HCEC 1CT (cell line): ENCODE measurements around the gene PRDM16.

Experiments
- DNase-seq: peaks from one replicate; pipeline ENCODE4 v3.0.0-alpha.2; 2017

The PRDM16 gene

DNA sequence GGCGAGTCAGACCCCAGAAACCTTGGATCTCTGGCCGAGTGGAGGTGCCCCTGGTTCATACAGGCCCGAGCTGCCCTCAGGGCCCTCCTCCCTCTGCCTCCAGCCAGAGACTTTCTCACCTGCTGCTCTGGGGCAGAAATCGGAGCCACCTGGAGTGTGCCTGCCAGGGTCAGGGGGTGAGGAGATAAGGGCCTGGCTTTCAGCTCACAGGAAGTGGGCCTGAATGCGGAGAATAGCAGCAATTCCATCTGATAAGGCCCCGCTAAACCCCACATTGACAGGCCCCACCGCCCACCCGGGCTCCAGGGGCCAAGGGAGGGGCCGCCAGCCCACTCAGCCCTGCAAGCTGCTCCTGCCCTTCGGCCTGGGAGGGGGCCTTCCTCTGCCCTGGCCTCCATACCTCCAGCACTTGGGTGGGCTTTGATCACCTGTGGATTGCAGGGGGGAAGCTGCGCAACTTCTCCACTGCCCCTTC, 261.8 kb downstream of the PRDM16 start:
- DNase-seq = no peak

DNA sequence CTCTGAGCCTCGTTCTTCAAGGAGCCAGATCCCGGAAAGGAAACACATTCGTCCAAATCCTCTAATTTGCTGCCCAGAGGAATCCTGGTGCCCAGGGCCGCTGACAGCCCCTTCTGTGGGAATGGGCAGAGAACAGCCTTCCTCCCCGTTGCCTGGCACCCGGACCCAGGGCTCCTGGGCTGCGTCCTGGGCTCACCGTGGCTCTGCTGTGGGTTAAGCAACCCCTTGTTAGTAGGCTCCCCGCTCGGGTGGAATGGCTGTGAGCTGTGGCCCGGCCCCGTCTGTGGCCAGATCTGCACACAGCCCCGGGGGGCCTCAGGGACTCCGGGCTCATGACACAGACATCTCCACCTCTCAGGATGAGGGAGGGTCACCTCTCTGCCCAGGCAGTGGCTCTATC, 262.6 kb downstream of the PRDM16 start:
- no peak for DNase-seq

DNA sequence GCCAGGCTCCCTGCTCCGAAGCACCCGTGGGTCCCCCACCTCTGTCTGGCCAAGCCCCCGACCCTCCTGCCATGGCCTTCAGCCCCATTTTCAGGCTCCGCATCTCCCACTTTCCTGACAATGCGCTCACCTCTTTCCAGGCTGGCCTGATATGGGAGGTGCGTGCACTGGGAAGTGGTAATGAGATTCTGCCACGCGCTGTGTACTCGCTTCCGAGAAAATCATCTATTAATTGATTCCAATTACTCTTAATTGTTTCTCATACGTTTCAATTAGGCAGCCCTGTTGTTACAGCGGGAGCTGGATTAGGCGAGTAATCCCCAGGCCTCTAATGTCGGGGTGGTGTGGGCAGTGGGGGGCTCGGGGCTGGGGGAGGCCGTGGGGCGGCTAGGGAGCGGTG, 263.0 kb downstream of the PRDM16 start:
- no peak for DNase-seq

DNA sequence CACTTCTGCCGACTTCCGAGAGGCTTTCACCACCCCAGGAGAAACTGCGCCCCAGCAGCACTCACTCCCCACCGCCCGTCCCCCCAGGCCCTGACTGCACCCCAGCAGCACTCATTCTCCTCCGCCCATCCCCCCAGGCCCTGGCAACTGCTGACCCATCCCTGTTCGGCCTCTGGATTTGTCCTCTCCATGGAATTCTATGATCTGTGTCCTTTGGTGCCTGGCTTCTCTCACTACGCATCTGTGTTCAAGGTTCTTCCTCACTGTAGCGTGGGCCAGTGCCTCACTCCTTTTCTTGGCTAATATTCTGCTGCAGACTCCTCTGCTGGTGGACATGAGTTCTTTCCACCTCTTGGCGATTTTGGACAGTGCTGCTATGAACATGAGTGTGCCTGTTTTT, 263.7 kb downstream of the PRDM16 start:
- DNase-seq = no peak

DNA sequence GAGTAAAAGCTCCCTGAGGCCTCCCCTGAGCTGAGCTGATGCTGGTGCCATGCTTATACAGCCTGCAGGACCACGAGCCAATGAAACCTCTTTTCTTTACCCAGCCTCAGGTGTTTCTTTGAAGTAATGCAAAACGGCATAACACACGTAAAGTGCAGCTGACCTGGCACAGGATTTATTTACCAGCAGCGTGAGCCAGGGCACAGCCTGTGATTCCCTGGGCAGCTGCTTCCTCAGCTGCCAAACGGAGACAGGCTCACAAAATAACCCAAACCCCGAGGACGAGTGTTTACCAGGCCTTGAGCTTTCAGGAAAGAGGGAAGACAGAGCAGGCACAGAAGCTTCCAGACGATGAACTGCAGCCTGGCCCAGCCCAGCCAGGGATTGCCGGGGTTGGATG, 264.9 kb downstream of the PRDM16 start:
- DNase-seq = no peak

DNA sequence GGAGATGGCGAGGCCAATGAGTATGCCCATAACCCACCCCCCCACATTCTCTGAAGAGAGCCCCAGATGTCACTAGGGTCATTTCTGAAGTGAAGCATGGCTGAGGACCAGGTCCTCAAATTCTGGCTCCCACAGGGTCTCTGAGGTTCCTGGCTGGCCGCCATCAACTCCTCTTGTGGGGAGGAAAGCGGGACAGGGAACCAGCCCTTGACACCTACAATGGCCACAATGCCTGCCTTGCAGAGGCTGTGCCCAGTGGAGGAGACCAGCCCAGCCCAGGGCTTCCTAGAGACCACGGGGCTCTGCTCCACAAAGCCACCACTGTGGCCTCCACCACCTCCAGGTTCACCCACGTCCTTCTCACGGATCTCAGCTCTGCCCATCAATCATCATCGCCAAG, 265.4 kb downstream of the PRDM16 start:
- no peak for DNase-seq

DNA sequence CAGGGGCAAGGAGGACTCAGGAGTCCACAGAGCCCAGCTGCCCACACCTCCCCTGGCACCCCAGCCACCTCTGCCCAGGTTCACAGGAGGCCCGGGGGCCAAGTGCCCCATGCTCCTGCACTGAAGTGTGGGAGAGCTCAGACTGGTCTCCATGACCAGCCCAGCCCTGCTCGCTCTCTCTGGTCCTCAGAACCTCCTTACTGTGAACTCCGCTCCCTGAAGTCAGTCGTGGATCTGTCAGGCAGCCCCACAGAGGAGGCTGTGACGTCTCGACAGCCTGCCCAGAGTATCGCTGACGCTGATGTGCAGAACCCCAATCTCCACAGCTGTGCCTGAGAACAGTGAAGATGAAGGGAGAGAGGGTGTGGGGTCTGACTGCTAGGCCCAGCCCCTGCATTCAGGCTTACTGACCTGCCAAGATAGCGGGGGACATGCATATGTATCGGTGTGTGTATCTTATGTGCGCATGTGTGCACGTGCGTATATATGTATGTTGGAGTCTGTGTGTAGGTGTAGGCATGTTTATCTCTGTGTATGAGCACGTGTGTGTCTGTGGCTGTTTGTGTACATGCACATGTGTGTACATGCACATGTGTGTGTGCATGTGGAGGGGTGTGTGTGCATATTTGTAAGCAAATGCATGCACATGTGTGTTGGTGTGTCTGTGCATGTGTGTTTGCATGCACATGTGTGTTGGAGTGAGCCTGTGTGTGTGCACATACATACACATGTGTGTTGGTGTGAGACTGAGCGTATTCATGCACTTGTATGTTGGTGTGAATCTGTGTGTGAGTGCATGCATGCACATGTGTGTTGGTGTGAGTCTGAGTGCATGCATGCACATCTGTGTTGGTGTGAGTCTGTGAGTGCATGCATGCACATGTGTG, 267.0 kb downstream of the PRDM16 start:
- DNase-seq = no peak

DNA sequence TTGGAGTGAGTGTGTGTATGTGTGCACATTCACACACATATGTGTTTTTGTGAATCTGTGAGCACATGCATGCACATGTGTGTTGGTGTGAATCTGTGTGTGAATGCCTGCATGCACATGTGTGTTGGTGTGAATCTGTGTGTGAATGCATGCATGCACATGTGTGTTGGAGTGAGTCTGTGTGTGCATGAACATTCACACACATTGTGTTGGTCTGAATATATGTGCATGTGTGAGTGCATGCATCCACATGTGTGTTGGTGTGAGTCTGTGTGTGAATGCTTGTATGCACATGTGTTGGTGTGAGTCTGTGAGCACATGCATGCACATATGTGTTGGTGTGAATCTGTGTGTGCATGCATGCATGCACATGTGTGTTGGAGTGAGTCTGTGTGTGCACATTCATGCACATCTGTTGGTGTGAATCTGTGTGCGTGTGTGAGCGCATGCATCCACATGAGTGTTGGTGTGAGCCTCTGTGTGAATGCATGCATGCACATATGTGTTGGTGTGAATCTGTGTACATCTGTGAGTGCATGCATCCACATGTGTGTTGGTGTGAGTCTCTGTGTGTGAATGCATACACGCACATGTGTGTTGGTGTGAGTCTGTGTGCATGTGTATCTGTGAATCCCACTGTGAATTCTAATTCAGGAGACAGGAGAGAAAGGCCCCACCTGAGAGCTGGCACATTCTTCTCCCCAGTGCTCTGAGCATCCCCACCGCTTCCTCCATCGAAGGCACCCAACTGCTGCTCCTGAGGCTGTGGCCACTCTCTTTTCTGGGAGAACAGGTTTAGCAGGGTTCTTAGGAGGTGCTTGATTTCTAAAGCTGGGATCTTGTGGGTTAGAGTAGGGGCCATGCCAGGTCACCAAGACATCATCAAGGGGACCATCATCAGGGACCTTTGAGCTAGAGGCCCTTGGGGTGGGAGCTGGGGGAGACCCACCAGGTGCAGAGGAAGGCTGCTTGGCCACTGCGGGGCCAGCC, 267.9 kb downstream of the PRDM16 start:
- no peak for DNase-seq

DNA sequence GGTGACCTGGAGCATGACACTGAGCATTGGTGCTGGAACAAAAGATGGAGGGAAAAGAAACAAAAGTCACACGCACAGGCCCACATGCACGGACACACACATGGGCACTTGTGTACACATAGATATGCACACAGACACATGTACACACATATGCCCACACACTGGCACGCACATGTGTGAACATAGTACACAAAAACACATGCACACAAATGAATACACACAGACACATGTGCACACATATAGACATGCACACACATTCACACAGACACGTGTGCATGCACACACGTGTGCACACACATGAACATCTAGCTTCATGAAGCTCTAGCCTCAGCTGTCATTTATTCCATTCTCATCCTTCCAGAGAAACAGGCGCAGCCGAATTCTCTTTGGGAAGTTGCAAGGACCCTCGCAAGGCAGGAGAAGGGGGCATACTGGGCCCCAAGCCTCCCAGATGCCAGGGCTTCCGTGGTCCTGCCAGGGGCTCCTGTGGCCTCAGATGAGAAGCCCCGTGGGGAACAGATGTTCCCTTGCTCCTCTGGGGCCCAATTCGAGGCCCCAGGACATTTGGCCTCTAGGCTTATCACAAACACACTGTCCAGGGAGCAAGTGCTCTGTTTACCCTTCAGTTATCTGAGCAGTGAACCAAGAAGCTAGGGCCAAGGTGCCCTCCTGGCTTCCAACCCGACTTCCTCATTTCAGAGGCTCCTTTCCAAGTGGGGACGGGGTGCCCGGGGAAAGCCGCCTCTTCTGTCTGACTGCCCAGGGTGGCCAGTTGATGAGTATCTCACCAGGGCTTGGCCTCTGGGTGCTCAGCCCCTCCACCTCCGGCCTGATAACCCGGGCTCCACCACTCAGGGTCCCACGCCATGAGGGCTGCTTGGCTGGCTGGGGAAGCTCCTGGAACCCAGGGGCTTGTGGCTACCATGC, 269.1 kb downstream of the PRDM16 start:
- no peak for DNase-seq

DNA sequence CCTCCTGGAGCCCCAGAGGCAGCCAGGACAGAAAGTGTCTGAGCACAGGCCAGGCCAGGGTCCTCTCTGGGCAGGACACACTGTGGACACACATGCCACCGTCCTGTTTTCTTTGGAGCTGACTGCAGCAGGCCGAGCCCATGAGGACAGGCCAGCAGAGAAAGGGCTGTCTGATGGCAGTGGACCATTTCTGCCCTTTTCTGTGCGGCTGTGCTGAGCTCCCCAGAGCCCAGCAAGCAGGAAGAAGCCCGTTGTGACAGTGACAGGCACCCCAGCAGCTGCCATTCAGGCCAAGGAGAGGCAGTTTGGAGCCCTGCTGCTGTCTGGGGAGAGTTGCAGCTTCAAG, 269.7 kb downstream of the PRDM16 start:
- no peak for DNase-seq

DNA sequence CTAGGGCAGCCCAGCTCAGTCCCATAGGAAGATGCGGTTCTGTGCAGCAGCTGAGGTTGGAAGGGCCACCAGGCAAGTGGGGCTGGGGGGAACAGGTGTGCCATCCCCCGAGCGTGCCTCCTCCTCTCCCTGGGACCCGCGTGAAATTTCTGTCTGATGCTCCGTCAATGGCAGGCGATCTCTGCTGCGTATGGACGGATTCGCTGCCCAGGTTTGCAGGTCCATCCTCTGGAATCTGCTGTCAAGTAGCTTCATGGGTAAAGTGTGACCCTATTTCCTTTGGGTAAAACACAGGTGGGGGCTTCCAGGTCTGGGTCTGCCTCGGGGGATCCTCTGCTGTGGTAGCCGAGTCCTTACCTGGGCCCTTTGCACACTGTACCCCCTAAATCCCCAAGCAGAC, 270.9 kb downstream of the PRDM16 start:
- DNase-seq = no peak

DNA sequence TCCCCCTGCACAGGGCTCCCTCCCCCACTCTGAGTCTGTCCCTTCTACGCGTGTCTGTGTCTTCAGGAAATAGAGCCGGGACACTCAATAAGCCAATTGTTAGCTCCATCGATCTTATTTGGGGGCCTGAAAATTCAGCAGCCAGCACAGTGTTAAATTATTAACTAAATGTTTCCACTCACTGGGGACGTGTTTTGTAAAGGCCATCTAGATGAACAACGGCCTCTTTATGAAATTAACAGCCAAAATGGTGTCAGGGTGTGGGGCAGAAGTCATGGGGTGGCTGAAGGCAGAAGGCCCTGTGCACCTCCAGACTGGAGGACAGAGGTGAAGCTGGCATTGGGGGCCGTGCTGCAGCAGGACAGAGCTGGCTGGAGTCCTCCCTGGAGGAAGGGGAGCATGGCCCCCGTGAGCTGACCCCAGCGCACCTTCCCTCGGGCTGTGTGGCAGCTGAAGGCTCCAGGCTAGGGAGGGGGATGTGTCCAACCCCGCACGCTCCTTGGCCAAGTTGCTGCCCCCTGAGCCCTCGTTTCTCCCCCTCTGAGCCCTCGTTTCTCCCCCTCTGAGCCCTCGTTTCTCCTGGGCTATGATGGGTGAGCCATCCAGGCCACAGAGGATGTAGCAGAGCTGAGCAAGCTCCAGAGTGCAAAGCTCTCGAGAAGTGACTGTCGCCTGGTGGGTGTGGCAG, 271.7 kb downstream of the PRDM16 start:
- DNase-seq = no peak

DNA sequence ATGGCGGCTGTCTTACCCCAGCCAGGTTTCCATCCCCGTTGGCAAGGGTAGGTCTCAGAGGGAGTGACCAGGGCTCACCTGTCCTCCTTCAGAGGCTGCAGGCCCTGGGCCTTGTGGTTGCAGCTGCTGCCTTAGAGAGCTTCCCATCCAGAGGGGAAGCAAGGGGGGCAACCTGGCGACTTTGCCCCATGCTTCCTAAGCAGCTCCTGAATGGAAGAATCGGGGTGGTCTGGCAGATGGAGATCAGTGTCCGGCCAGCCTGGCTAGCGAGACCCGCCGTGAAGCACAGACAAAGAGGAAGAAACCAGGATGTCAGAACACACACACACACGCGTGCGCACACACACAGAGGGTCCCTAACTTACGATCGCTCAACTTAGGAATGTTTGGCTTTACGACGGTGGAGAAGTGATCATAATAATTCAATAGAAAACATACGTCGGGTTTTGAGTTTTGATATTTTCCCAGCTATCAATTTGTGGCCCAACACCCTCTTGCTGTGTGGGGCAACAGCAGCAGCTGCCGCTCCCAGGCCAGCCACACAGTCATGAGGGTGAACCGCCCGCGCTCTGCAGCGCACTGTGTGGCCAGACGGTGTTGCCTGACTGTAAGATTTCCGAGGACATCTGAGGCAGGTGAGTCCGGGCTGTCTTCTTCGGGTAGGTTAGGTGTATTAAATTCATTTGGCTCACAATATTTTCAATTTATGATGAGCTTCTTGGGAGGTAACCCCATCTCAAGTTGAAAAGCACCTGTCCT, 272.4 kb downstream of the PRDM16 start:
- DNase-seq = no peak

DNA sequence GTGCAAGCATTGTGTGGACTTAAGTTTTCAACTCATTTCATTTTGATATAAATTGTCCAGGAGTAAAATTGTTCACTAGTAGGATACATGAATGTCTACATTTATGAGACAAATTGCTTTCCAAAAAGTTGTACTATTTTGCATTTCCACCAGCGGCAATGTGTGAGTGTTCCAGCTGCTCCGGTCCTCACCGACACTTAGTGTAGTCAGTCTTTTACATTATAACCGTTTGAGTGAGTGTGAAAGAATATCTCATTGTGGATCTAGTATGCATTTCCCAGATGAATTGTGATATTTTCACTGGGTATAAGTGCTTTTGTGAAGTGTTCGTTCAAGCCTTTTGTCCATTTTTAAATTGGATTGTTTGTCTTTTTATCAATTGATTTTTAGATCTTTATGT, 274.0 kb downstream of the PRDM16 start:
- no peak for DNase-seq

DNA sequence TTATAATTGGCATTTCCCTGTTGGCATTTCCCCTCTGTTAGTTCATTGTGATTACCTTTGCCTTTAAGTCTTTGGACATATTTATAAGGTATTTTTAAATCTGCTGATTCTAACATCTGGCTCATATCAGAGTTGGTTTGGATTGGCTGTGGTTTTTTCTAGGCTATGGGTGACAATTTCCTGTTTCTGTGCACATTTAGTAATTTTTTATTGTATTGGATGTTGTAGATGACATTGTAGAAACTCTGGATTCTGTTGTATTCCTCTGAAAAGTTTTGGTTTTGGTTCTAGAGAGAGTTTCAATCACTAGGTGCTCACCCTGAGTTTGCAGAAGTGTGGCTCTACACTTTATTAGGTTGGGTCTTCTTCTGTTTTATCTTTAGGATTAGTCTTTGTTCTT, 275.4 kb downstream of the PRDM16 start:
- DNase-seq = no peak

DNA sequence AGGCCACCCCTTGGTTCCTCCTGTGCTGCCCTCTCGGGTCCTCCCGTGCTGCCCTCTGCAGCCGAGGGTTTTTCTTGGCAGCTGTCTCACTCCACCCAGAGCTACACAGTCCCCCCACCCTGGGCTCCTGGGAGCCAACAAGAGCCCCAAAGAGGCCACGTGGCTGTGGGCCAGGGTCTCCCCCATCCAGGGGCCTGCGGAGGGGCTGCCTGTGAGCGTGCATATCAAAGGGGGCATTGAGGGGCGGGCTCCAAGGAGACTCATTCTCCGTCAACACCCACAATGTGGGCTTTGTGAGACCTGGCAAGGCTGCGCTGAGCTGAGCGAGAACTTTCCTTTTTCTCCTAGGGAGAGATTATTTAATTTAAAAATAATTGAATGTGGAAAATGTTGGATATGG, 276.8 kb downstream of the PRDM16 start:
- DNase-seq = no peak

DNA sequence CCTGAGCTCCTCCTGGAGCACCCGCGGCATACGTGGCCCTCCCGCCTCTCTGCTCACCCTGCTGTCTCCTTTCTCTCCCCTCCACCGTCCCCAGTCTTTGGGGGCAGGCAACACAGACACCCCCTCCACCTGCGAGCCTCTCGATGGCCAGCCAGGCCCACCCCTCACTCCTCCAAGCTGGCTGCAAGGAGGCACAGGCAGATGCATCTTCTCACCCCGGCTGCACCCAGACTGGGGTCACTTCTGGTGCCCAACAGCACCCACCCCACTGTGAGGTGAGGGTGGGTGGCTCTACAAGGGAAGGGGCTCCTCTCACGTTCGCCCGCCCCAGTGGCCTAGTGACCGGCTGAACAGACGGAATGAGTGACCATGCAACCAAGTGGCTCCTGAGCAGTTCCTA, 277.5 kb downstream of the PRDM16 start:
- no peak for DNase-seq

DNA sequence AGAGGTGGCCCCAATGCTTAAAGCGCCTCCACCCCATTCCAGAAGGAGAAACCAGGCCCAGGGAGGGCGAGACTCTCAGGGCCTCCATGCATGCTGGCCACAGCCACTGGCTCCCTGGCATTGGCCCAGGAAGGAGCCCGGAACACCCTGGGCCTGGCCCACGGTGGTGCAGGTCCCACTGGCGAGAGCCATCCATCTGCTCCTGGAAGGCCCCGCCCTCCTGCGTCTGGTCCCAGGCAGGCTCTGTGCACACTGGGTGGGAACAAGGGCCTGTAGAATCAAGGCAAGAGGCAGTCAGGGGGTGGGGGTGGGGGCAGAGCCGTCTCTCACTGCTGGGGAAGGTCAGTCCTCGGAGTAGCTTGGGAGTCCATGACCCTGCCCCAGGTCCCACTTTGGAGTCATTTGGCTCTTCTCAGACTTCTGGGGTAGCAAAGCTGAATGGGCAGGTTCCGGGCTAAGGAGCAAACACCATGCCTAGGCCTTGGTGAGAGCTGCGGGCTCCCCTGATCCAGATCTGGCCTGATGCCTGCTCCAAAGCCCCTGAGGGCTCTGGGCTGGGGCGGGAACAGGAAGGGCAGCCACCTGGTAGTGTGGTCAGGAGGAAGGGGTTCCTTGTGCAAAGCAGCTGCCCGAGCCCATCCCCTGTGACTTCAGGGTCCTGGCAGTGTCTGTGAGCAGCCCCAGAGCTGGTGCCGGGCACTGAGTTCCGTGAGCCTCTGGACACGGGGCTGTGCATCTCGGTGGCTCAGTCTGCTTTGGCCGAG, 278.4 kb downstream of the PRDM16 start:
- DNase-seq = no peak

DNA sequence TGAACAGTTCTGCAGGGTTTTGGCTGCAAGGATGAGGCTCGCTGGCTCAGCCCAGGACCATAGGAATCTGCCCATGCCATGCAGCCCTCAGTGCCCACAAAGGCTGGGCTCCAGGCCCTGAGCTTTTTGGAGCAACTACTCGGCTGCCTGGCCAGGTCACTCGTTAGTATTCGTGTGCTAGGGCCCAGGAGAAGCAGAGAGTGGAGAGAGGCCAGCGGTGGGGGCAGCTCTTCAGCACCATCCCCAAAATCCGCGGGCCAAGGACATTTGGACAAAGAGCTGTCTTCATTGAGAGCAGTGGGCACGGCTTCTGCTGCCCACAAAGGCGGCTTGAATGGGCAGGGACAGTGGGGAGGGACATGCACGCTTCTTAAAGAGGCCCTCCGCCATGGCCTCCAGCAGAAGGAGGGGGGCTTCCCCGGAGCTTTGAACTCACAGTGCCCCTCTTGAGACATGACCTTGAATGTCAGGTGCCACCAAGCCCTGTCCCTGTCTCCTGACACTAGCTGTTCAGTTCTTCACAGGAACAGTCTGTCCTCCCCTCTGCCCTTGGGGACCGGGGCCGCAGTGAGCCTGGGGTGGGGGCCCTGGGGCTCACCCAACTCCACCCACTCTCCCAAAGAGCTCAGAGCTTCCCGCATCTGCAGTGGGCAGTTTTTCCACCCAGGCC, 279.3 kb downstream of the PRDM16 start:
- DNase-seq = no peak
